IPS-18c (cell line): ENCODE data around the gene ZNF3.
A peak's percentile ranks its signal among the peaks of the same experiment; 100 is the strongest.
"Not testable (repeated sequence)": the region's sequence is repeated elsewhere in the genome, so short reads cannot be mapped to it uniquely, and the experiment has no call there.

Source experiments
- H3K4me3 ChIP-seq: 2 replicates; pipeline ENCODE4 v1.7.0; 2013; ENCODE audit warnings: low read depth, mild to moderate bottlenecking, low read length, moderate library complexity; ENCODE audit not compliant: insufficient read depth
- H3K9me3 ChIP-seq: one replicate; pipeline ENCODE4 v1.6.1; 2013; ENCODE audit warnings: mild to moderate bottlenecking, low read length, moderate library complexity; ENCODE audit not compliant: control insufficient read depth, insufficient read depth

Gene ZNF3

DNA sequence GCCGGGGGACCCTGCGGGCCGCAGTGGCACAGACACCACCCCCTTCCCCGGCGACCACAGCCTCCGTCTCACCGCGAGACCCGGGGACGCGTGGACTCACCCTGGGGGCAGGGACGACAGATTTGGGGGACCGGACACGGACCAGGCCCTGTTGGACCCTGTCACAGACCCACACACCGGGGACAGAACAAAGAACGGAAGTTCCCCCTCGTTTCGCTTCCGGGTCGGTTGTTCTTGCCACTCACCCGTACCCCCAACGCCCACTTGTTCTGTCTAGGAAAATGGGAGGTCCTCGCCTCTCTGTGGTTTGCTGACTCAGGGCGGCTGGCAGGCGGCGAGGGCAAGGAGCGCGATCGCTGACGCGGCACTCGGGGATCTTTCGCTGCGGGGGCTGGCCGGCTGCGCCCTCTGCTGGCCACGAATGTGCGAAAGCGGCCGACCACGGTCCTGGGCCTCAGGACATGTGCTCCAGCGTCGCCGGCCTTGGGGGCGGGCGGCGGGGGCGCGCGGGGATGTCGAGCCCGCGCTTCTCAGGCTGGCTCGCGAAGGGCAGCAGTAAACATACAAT is at the start of gene ZNF3:
Gene ZNF3 (minus strand): TSS at position 189 of the 568 bp plus-strand sequence. CDS start 4,366 bp downstream, outside the sequence.
- Histone ChIP-seq H3K4me3 (peak within 1 kb of the TSS; percentile 98), H3K9me3 (peaks cover 6% of the 10 kb centered on the region)

DNA sequence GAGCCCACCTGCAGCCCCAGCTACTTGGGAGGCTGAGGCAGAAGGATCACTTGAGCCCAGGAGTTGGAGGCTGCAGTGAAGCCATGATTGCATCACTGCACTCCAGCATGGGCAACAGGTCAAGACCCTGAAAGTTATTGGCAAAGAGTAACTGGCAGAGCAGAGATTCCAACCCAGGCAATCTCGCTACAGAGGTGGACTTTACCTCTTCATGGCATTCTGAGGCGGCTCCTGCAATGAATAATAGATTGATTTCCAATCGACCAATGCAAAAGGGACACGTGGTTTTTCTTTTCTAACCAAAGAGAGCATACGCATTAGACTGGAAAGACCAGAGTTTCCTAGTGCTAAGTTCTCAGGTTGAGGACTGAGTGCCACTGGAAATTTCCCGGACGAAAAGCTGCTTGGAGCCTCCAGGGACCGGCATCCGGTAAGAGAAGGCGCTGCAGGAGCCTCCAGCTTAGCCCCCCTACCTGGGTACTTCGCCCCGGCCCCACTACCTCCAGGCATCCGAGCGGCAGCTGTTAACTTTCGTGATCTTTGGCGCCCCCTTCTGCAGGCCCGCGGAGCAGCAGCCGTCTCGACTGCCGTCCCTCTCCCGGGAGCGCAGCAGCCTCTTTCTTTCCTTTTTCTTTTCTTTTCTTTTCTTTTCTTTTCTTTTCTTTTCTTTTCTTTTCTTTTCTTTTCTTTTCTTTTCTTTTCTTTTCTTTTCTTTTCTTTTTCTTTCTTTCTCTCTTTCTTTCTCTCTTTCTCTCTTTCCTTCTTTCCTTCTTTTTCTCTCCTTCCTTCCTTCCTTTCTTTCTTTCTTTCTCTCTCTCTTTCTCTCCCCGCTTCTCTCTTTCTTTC is 49.3 kb upstream of the ZNF3 start:
- H3K9me3 ChIP-seq: no peaks in the 10 kb centered on the region
- 0 out of 2 replicates have a peak overlapping the region, but pooled peaks have one; percentile 28 for H3K4me3 ChIP-seq

DNA sequence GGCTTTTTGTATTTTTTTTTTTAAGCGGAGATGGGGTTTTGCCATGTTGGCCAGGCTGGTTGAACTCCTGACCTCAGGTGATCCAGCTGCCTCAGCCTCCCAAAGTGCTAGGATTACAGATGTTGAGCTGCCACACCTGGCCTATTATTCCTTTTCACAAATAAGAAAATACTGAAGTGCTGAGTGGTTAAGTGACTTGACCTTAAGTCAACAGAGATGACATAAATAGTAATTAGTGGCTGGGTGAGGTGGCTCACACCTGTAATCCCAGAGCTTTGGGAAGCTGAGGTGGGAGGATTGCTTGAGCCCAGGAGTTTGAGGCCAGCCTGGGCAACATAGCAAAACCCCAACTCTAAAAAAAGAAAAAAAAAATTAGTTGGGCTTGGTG is 48.7 kb upstream of the ZNF3 start:
- not testable (repeated sequence) for H3K9me3 ChIP-seq, H3K4me3 ChIP-seq

DNA sequence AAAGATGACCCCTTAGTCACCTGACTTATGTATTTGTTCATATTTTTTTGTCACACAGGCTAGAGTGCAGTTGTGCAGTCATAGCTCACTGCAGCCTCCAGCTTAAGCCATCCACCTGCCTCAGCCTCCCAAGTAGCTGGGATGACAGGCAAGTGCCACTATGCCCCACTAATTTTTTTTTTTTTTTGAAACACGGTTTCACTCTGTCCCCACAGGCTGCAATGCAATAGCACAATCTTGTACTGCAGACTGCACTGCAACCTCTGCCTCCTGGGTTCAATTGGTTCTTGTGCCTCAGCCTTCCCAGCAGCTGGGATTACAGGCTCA is 47.1 kb upstream of the ZNF3 start:
- Histone ChIP-seq H3K9me3 (no peaks in the 10 kb centered on the region), H3K4me3 (no peak overlapping the region; the same call in 1 of the 2 replicates)

DNA sequence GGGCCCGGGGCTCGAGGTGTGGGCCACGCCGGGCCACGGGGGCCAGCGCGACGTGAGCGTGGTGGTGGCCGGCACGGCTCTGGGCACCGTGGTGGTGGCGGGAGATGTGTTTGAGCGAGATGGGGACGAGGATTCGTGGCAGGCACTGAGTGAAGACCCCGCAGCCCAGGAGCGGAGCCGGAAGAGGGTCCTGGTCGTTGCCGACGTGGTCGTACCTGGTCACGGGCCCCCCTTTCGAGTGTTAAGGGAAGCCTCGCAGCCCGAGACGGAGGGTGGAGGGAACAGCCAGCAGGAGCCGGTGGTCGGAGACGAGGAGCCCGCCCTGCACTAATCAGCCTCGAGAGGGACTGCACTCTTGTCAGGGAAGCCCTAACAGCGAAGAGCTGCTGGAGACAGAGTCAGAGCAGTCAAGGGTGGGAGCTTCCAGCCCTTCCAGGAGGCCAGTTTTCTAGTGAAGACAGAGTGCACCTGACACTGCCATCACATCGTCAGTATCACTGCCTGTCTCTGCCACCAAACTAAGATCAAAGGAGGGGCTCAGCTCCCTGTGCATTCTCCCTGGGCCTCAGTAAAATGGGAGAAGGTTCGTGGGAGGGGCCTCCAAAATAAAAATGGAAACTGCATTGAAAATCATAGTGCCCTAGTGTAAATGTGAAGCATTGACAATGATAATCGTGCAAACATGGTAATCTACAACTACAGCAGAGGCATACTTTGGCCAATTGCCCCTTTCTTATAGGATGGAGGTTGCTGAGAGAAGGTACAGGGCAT is 46.5 kb upstream of the ZNF3 start:
- no peaks in the 10 kb centered on the region for H3K9me3 ChIP-seq

DNA sequence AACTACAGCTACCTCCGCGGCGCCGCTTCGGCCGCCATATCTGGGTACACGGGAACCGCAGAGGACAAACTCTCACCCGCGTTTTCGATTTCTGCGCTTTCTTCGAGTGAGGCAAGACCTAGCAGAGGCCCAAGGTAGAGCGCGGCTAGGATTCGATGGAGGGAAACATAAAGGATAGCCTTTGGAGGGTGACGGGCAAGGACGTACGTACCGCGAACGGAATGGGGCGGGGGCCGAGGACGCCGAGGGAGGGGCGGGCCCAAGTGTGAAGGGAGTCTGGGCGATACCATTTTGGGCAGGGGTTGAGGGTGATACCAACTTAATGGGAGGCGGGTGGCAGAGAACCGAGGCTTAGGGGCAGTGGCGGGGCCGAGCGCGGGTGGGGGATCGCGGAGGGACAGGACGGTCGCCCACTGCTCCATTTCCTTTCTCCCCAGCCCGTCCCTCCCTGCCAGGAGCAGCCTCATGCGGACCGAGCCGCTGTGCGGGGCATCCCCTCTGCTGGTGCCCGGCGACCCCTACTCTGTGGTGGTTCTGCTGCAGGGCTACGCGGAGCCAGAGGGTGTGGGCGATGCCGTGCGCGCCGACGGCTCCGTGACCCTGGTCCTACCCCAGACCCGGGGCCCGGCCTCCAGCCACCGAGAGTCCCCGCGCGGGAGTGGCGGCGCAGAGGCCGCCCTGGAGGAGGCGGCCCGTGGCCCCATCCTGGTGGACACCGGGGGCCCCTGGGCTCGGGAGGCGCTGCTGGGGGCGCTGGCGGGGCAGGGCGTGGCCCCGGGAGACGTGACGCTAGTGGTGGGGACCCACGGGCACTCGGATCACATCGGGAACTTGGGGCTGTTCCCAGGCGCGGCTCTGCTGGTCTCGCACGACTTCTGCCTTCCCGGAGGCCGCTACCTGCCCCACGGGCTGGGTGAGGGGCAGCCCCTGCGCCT is 45.7 kb upstream of the ZNF3 start, which contains the start of gene MBLAC1:
Gene MBLAC1 (plus strand): TSS at position 37 of the 935 bp plus-strand sequence. CDS start 429 bp downstream, at position 466.
- no peaks in the 10 kb centered on the region for H3K9me3 ChIP-seq
- peak within 1 kb of the TSS; percentile 90 for H3K4me3 ChIP-seq

More for the DNA sequence above, 46.5 kb upstream of the ZNF3 start:
- peak overlapping the region; percentile 90 for H3K4me3 ChIP-seq

DNA sequence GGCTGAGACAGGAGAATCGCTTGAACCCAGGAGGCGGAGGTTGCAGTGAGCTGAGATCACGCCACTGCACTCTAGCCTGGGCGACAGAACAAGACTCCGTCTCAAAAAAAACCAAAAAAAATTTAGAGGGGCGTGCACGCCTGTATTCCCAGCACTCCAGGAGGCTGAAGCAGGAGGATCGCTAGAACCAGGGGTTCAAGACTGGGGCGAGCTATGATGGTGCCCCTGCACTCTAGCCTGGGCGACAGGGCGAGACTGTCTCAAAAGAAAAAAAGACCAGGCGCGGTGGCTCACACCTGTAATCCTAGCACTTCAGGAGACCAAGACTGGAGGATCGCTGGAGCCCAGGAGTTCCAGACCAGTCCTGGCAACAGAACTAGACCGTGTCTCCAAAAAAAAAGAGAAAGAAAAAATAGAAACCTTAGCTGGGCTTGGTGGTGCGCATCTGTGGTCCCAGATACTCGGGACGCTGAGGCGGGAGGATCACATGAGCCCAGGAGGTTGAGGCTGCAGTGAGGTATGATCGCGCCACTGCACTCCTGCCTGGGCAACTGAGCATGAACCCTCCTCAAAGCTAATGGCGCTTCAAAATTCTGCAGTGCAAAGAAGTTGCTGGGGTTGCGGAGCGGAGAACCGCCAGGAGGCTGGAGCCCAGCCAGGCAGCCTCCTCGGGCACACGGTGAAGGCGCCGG is 44.9 kb upstream of the ZNF3 start:
- Histone ChIP-seq H3K4me3 (peak overlapping the region; percentile 90), H3K9me3 (no peaks in the 10 kb centered on the region)

DNA sequence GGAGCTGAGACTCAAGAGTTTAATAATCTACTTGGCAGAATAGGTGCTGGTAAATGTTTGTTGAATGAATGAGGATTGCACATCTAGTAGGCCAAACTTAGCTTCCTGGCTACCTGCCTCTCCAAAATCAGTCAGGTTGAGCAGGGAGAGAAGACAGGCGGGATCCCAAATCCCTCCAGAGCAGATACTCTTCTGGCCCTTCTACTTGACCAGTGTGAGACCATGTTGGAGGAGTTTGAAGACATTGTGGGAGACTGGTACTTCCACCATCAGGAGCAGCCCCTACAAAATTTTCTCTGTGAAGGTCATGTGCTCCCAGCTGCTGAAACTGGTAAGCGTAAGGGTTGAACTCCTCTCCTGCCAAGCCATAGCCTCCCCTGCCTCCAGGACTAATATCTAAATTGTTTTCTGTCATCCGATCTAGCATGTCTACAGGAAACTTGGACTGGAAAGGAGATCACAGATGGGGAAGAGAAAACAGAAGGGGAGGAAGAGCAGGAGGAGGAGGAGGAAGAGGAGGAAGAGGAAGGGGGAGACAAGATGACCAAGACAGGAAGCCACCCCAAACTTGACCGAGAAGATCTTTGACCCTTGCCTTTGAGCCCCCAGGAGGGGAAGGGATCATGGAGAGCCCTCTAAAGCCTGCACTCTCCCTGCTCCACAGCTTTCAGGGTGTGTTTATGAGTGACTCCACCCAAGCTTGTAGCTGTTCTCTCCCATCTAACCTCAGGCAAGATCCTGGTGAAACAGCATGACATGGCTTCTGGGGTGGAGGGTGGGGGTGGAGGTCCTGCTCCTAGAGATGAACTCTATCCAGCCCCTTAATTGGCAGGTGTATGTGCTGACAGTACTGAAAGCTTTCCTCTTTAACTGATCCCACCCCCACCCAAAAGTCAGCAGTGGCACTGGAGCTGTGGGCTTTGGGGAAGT is 43.0 kb upstream of the ZNF3 start:
- Histone ChIP-seq H3K4me3 (no peak overlapping the region), H3K9me3 (no peaks in the 10 kb centered on the region)

DNA sequence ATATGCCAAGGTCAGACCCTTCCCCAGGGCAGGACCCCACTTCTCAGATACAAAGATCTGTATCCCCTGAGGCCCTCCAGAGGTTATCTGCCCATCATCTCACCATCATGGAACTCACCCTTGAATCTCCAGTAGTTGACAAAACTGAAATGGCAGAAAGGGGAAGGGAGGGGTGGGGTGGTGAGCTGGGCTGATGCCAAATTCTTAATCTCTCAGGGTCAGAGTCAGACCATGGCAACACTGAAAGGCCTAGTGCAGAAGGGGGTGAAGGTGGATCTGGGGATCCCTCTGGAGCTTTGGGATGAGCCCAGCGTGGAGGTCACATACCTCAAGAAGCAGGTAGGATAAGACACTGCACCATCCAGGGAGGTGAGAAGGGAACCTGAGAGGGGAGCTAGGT is 41.0 kb upstream of the ZNF3 start:
- H3K9me3 ChIP-seq: no peaks in the 10 kb centered on the region
- no peak overlapping the region for H3K4me3 ChIP-seq

DNA sequence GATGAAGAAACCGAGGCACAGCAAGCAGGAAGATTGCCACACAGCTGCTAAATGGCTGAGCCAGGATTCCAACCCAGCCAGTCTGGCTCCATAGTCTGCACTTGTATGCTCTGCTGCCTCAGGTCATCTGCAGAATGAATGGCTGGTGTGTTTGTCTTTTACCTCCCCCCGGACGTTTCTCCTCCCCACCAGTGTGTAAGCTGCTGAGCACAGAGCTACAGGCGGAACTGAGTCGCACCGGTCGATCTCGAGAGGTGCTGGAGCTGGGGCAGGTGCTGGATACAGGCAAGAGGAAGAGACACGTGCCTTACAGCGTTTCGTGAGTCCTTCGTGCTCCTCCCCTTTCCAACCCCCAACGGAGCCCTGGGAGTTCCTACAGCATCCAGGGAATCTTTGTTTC is 40.5 kb upstream of the ZNF3 start:
- Histone ChIP-seq H3K4me3 (no peak overlapping the region), H3K9me3 (no peaks in the 10 kb centered on the region)

DNA sequence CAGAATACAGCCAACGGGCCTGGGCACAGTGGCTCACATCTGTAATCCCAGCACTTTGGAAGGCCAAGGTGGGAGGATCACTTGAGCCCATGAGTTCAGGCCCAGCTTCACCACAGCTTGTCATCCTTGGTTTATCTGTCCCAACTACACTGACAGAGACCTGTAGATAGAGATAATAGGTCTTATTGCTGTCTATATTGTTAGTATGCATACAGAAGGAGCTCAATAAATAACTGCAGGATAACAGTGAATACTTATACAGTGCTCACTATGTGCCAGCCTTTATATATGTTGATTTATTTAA is 39.2 kb upstream of the ZNF3 start:
- Histone ChIP-seq H3K4me3 (peak overlapping the region; percentile 77; the same call in 1 of the 2 replicates), H3K9me3 (no peaks in the 10 kb centered on the region)

DNA sequence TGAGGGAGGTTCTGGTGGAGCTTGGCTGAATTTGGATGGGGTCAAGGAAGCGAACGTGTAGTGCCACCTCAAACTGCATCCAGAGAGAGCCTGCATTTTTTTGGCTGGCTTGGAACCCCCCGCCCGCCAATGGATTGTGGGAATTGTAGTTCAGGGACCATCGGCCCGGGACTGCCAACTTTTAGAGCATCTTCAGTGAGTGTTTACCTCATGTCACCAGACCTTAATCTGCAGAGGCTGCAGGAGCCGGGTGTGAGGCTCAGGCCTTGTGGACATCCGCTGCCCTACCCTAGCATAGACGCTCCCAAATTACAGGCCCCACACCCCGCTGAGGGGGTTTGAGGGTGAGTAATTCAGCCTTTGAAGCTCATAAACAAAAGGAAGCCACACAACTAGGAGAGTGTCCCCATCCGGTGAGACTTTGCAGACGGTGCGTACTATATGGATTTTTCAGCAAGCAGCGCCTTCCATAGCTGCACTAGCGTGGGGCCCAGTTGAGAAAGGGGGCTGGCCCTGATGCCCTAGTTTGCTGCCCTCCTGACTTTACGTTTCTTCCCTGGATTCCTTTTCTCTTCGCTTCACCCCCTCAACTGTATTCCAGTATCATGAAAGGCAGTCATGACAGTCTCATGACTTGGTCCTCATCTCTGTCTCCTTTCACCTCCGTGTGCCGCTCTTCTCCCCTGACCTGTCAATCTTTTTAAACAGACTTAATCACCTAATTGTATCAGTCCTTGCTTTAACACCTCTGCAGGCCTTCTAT is 38.6 kb upstream of the ZNF3 start:
- Histone ChIP-seq H3K9me3 (no peaks in the 10 kb centered on the region), H3K4me3 (peak overlapping the region; percentile 77)

DNA sequence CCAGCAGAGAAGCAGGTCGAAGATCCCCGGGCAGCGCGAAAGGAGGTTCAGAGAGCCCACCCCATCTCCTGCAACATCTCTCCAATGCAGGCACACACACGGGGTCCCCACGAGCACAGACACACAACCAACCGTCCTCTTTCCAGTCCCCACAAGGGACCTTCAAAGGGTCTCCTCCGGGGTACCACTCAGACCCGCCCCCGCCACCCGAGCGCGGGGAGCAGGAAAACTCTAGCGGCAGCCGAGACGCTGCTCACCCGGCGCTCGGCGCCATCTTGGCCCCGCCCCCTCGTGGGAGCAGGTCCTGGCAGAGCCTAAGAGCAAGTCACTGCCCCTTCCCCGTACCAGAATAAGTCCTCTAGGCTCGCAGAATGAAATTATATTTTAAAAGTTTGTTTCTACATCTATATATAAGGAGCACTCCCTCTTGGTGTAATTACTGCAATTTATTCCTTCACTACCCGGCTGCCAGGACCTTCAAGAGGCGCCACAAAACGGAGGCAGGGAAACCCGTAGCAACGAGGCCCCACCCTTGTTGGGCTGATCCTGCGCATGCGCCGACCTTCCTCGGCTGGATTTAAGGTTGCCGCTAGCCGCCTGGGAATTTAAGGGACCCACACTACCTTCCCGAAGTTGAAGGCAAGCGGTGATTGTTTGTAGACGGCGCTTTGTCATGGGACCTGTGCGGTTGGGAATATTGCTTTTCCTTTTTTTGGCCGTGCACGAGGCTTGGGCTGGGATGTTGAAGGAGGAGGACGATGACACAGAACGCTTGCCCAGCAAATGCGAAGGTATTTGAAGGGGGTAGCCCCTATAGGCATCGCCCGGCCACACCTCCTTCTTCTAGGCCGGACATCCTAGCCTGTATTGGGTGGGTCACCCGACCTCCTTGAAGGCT is 37.8 kb upstream of the ZNF3 start, which contains the start of the genes CNPY4 and TAF6:
Gene CNPY4 (plus strand): TSS at position 563 of the 898 bp plus-strand sequence. CDS start 111 bp downstream, at position 674.
Gene TAF6 (minus strand): TSS at position 287 of the 898 bp plus-strand sequence. CDS start 5,149 bp downstream, outside the sequence.
- peak within 1 kb of the TSS; percentile 77 for H3K4me3 ChIP-seq
- H3K9me3 ChIP-seq: no peaks in the 10 kb centered on the region
